ENCODE results near the gene NAT14. TPM values are rescaled to one million over a fixed set of nuclear protein-coding genes. Genes with fewer than 3 reads are reported as not detected.

Gene NAT14
- total RNA-seq, 1 donor from 2014 or later = 14.7 TPM

DNA sequence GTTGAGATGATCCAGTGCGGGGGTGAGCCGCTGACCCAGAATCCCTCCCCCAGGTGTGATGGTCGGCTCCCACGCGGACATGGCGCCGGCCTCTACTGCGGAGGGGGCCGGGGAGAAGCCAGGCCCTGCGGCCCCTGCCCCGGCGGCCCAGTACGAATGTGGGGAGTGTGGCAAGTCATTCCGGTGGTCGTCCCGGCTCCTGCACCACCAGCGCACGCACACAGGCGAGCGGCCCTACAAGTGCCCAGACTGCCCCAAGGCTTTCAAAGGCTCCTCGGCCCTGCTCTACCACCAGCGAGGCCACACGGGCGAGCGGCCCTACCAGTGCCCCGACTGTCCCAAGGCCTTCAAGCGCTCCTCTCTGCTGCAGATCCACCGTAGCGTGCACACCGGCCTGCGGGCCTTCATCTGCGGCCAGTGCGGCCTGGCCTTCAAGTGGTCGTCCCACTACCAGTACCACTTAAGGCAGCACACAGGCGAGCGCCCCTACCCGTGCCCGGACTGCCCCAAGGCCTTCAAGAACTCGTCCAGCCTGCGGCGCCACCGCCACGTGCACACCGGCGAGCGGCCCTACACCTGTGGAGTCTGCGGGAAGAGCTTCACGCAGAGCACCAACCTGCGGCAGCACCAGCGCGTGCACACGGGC lies 3.7 kb upstream of the NAT14 start:
- intact Hi-C loops (cut with DNase I) = no loop called here
- no peak overlapping the region for H3K27ac ChIP-seq

DNA sequence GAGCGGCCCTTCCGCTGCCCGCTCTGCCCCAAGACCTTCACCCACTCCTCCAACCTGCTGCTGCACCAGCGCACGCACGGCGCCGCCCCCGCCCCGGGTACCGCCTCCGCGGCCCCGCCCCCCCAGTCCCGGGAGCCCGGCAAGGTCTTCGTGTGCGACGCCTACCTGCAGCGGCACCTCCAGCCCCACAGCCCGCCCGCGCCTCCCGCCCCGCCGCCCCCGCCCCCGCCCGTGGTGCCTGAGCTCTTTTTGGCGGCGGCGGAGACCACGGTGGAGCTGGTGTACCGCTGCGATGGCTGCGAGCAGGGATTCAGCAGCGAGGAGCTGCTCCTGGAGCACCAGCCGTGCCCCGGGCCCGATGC lies 3.2 kb upstream of the NAT14 start:
- ATAC-seq (no peak), DNase-seq (no peak)
- no peaks in the 10 kb centered on the region for H3K9me3 ChIP-seq
- intact Hi-C loops (cut with DNase I) = no loop called here
- H3K36me3 ChIP-seq = peaks cover 5% of the 10 kb centered on the region
- H3K27me3 ChIP-seq = no peaks in the 10 kb centered on the region
- H3K4me3 ChIP-seq = no peak overlapping the region
- H3K27ac ChIP-seq = no peak overlapping the region
- TF ChIP-seq, protein P1, sequence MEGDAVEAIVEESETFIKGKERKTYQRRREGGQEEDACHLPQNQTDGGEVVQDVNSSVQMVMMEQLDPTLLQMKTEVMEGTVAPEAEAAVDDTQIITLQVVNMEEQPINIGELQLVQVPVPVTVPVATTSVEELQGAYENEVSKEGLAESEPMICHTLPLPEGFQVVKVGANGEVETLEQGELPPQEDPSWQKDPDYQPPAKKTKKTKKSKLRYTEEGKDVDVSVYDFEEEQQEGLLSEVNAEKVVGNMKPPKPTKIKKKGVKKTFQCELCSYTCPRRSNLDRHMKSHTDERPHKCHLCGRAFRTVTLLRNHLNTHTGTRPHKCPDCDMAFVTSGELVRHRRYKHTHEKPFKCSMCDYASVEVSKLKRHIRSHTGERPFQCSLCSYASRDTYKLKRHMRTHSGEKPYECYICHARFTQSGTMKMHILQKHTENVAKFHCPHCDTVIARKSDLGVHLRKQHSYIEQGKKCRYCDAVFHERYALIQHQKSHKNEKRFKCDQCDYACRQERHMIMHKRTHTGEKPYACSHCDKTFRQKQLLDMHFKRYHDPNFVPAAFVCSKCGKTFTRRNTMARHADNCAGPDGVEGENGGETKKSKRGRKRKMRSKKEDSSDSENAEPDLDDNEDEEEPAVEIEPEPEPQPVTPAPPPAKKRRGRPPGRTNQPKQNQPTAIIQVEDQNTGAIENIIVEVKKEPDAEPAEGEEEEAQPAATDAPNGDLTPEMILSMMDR (IDR thresholded peaks at IDR 0.05) = no peak
- peaks cover 15% of the 10 kb centered on the region for H3K4me1 ChIP-seq

More for the DNA sequence above, 3.7 kb upstream of the NAT14 start:
- Histone ChIP-seq H3K27me3 (no peaks in the 10 kb centered on the region), H3K4me3 (no peak overlapping the region), H3K36me3 (peaks cover 5% of the 10 kb centered on the region), H3K4me1 (peaks cover 15% of the 10 kb centered on the region), H3K9me3 (no peaks in the 10 kb centered on the region)
- TF ChIP-seq, protein P1 (IDR thresholded peaks at IDR 0.05) = no peak
- DNase-seq (no peak), ATAC-seq (no peak)

GRCh38 chr19:55482156-55482961 lies 2.6 kb upstream of the NAT14 start:
- intact Hi-C loops (cut with DNase I) = no loop called here

GRCh38 chr19:55482967-55483705 lies 1.9 kb upstream of the NAT14 start:
- TF ChIP-seq, protein P1 (IDR thresholded peaks at IDR 0.05) = no peak
- no peak overlapping the region for H3K4me3 ChIP-seq
- H3K4me1 ChIP-seq = peaks cover 8% of the 10 kb centered on the region
- intact Hi-C loops (cut with DNase I) = no loop called here
- ATAC-seq (no peak), DNase-seq (no peak)
- peaks cover 5% of the 10 kb centered on the region for H3K36me3 ChIP-seq
- no peaks in the 10 kb centered on the region for H3K9me3 ChIP-seq
- no peaks in the 10 kb centered on the region for H3K27me3 ChIP-seq
- no peak overlapping the region for H3K27ac ChIP-seq

More at GRCh38 chr19:55482156-55482961, 2.6 kb upstream of the NAT14 start:
- Histone ChIP-seq H3K36me3 (peaks cover 5% of the 10 kb centered on the region), H3K27me3 (no peaks in the 10 kb centered on the region), H3K9me3 (no peaks in the 10 kb centered on the region), H3K27ac (no peak overlapping the region), H3K4me1 (peaks cover 13% of the 10 kb centered on the region), H3K4me3 (no peak overlapping the region)
- ATAC-seq (no peak), DNase-seq (no peak)
- TF ChIP-seq, protein P1 (IDR thresholded peaks at IDR 0.05) = no peak

DNA sequence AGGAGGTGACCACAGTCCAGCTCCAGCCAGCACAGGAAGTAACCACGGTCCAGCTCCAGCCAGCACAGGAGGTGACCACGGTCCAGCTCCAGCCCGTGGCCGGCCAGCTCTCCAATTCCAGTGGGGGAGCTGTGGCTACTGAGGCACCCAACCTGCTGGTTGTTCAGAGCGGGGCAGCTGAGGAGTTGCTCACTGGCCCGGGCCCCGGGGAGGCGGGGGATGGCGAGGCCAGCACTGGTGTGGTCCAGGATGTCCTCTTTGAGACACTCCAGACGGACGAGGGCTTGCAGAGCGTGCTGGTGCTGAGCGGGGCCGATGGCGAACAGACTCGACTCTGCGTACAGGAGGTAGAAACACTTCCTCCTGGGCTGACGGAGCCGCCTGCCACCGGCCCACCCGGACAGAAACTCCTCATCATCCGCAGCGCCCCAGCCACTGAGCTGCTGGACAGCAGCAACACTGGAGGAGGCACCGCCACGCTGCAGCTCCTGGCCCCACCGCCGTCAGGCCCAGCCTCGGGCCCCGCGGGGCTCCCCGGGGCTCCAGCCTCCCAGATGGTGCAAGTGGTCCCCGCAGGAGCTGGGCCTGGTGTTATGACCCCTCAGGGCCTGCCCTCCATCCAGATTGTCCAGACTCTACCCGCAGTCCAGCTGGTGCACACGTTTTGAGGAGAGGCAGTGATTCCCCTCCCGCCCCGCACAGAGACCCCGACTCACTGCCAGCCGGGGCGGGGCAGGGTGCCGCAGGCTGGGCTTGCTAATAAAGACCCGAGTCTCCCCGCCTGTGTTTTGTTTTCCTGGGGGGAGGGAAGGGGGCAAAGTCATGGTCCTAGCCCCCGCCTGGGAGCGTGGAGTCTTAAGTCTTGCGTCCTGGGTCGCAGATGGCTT lies 1.0 kb upstream of the NAT14 start:
- Histone ChIP-seq H3K4me1 (peaks cover 8% of the 10 kb centered on the region), H3K27ac (peak overlapping the region; percentile 69), H3K9me3 (no peaks in the 10 kb centered on the region), H3K4me3 (peak overlapping the region; percentile 55), H3K36me3 (peaks cover 5% of the 10 kb centered on the region), H3K27me3 (no peaks in the 10 kb centered on the region)
- intact Hi-C loops (cut with DNase I) = no loop called here
- ATAC-seq (no peak), DNase-seq (no peak)
- TF ChIP-seq, protein P1 (IDR thresholded peaks at IDR 0.05) = no peak

Measured in upper lobe of right lung (tissue), 1 donor.